IMR-90 (cell line): ENCODE data around the gene KCNQ2. TPM values are rescaled to one million over a fixed set of nuclear protein-coding genes. Genes with fewer than 3 reads are reported as not detected.

ENCODE experiments used
- ATAC-seq: fragments of 200-7000 bp; cut with Tn5 transposase; 2 replicates; pipeline ENCODE4 v1.9.1; 2020; ENCODE audit warnings: low read depth, mild to moderate bottlenecking, moderate library complexity
- BruUV-seq: library from RNA; stranded (reverse); fragments of 400-500 nt; replicated peaks from 2 replicates; lab custom pipeline; 2021; lab: Mats Ljungman, UMichigan
- CTCF ChIA-PET: fragments of 300-600 bp; formaldehyde crosslinking; extraction: SDS; loops from one replicate; lab custom pipeline; 2021; ENCODE audit warnings: antibody characterized with exemption; lab: Yijun Ruan, JAX
- POLR2A ChIA-PET: fragments of 300-600 bp; sonication (Branson Sonifier 250); formaldehyde crosslinking; loops from one replicate; lab custom pipeline; 2022; ENCODE audit warnings: antibody characterized with exemption; ENCODE audit not compliant: unreplicated experiment; lab: Charles Lee
- DNase-seq: peaks from one replicate; pipeline ENCODE4 v3.0.0; 2013
- H2AFZ ChIP-seq: replicated peaks from 2 replicates; pipeline ENCODE3; 2013; ENCODE audit warnings: low read length, mild to moderate bottlenecking; ENCODE audit not compliant: poor library complexity
- H2AK5ac ChIP-seq: 2 replicates; pipeline ENCODE4 v1.6.1; 2013; ENCODE audit warnings: low read depth, low read length, inconsistent platforms
- H2AK9ac ChIP-seq: replicated peaks from 2 replicates; pipeline ENCODE3; 2013; ENCODE audit warnings: mild to moderate bottlenecking, low read depth, low read length, moderate library complexity; ENCODE audit not compliant: poor library complexity
- H2BK120ac ChIP-seq: 2 replicates; pipeline ENCODE4 v1.6.1; 2013; ENCODE audit warnings: low read depth, low read length, inconsistent platforms
- H2BK15ac ChIP-seq: 3 replicates; pipeline ENCODE4 v1.6.1; 2013; ENCODE audit warnings: low read depth, low read length, inconsistent platforms
- H2BK20ac ChIP-seq: 2 replicates; pipeline ENCODE4 v1.6.1; 2013; ENCODE audit warnings: low read depth, mild to moderate bottlenecking, inconsistent platforms, low read length, moderate library complexity
- H2BK5ac ChIP-seq: 2 replicates; pipeline ENCODE4 v1.6.1; 2013; ENCODE audit warnings: mild to moderate bottlenecking, low read depth, low read length, inconsistent platforms; ENCODE audit not compliant: poor library complexity, severe bottlenecking
- H3K14ac ChIP-seq: replicated peaks from 2 replicates; pipeline ENCODE4 v1.6.1; 2013; ENCODE audit warnings: low read depth, low read length, inconsistent platforms
- H3K18ac ChIP-seq: 2 replicates; pipeline ENCODE4 v1.6.1; 2013; ENCODE audit warnings: low read depth, low read length, control low read depth
- H3K23ac ChIP-seq: 2 replicates; pipeline ENCODE4 v1.6.1; 2013; ENCODE audit warnings: low read depth, low read length, inconsistent platforms
- H3K27ac ChIP-seq: 2 replicates; pipeline ENCODE4 v1.5.1; 2013; ENCODE audit warnings: mild to moderate bottlenecking, control low read depth, low read length; ENCODE audit not compliant: insufficient read depth
- H3K27me3 ChIP-seq: 2 replicates; pipeline ENCODE4 v1.6.1; 2013; ENCODE audit warnings: low read length; ENCODE audit not compliant: control insufficient read depth, insufficient read depth
- H3K36me3 ChIP-seq: 2 replicates; pipeline ENCODE4 v1.6.1; 2013; ENCODE audit warnings: low read length, mixed read lengths; ENCODE audit not compliant: control insufficient read depth, insufficient read depth
- H3K4ac ChIP-seq: 2 replicates; pipeline ENCODE4 v1.6.1; 2013; ENCODE audit warnings: low read depth, low read length, inconsistent platforms
- H3K4me1 ChIP-seq: 2 replicates; pipeline ENCODE4 v1.6.1; 2013; ENCODE audit warnings: low read length, mixed read lengths; ENCODE audit not compliant: control insufficient read depth, insufficient read depth
- H3K4me2 ChIP-seq: 2 replicates; pipeline ENCODE4 v1.6.1; 2013; ENCODE audit warnings: low read depth, mild to moderate bottlenecking, control low read depth, low read length, moderate library complexity
- H3K4me3 ChIP-seq: 2 replicates; pipeline ENCODE4 v1.5.1; 2013; ENCODE audit warnings: low read depth, mild to moderate bottlenecking, control low read depth, low read length, moderate library complexity; ENCODE audit not compliant: insufficient read depth
- H3K56ac ChIP-seq: 2 replicates; pipeline ENCODE4 v1.6.1; 2013; ENCODE audit warnings: low read length, inconsistent platforms; ENCODE audit not compliant: insufficient read depth; ENCODE audit errors: extremely low read depth
- H3K79me1 ChIP-seq, 2 experiments: 2 replicates each; pipeline ENCODE4 v1.6.1; 2013; ENCODE audit warnings: low read length in 2 of 2, inconsistent platforms in 1 of 2, low read depth in 1 of 2
- H3K9ac ChIP-seq: 2 replicates; pipeline ENCODE4 v1.6.1; 2013; ENCODE audit warnings: low read depth, low read length, control low read depth
- H3K9me1 ChIP-seq: 2 replicates; pipeline ENCODE4 v1.6.1; 2013; ENCODE audit warnings: low read length, inconsistent platforms; ENCODE audit not compliant: insufficient read depth
- H3K9me3 ChIP-seq: 2 replicates; pipeline ENCODE4 v1.6.1; 2013; ENCODE audit warnings: low read length; ENCODE audit not compliant: control insufficient read depth, insufficient read depth
- H4K20me1 ChIP-seq: 2 replicates; pipeline ENCODE4 v1.6.1; 2013; ENCODE audit warnings: low read length, inconsistent platforms; ENCODE audit not compliant: insufficient read depth
- H4K5ac ChIP-seq: 2 replicates; pipeline ENCODE4 v1.6.1; 2013; ENCODE audit warnings: mild to moderate bottlenecking, low read depth, low read length, control low read depth
- H4K8ac ChIP-seq, 2 experiments: 2 replicates each; pipeline ENCODE4 v1.6.1; 2013; ENCODE audit warnings: low read depth in 2 of 2, low read length in 2 of 2, control low read depth in 1 of 2, inconsistent platforms in 1 of 2
- H4K91ac ChIP-seq: 2 replicates; pipeline ENCODE4 v1.6.1; 2013; ENCODE audit warnings: low read depth, low read length, inconsistent platforms; ENCODE audit not compliant: insufficient read depth
- BHLHE40 ChIP-seq: fragments of 150-350 bp; IDR thresholded peaks from 2 replicates; pipeline ENCODE4 v1.6.1; 2016; ENCODE audit warnings: mild to moderate bottlenecking, low read depth, low read length
- CEBPB ChIP-seq: IDR thresholded peaks from 2 replicates; pipeline ENCODE4 v1.6.1; 2012; ENCODE audit warnings: low read depth, low read length, improper control_type of control experiment
- FOS ChIP-seq: fragments of 150-350 bp; IDR thresholded peaks from 2 replicates; pipeline ENCODE4 v1.6.1; 2016; ENCODE audit warnings: low read depth, low read length
- MAFK ChIP-seq: IDR thresholded peaks from 2 replicates; pipeline ENCODE4 v1.6.1; 2012; ENCODE audit warnings: low read depth, low read length, improper control_type of control experiment
- MAZ ChIP-seq: IDR thresholded peaks from 2 replicates; pipeline ENCODE4 v1.6.1; 2012; ENCODE audit warnings: low read depth, mild to moderate bottlenecking, low read length, improper control_type of control experiment, moderate library complexity, borderline replicate concordance
- MXI1 ChIP-seq: IDR thresholded peaks from 2 replicates; pipeline ENCODE4 v1.6.1; 2012; ENCODE audit warnings: low read depth, mild to moderate bottlenecking, low read length, moderate library complexity, borderline replicate concordance
- NFE2L2 ChIP-seq: fragments of 150-350 bp; IDR thresholded peaks from 2 replicates; pipeline ENCODE4 v1.6.1; 2016; ENCODE audit warnings: low read depth, mild to moderate bottlenecking, low read length
- POLR2A ChIP-seq: IDR thresholded peaks from 2 replicates; pipeline ENCODE4 v1.6.1; 2012; ENCODE audit warnings: mild to moderate bottlenecking, low read depth, low read length
- RCOR1 ChIP-seq: IDR thresholded peaks from 2 replicates; pipeline ENCODE4 v1.6.1; 2012; ENCODE audit warnings: mild to moderate bottlenecking, low read length, improper control_type of control experiment; ENCODE audit not compliant: insufficient replicate concordance
- RFX5 ChIP-seq: IDR thresholded peaks from 2 replicates; pipeline ENCODE4 v1.8.0; 2012; ENCODE audit warnings: low read depth, mild to moderate bottlenecking, low read length, moderate library complexity
- WGBS, 2 experiments: methylation state at CpG; one replicate each; pipeline versions ENCODE4 v1.1.5 to v1.1.7; 2013; ENCODE audit warnings: missing lambda C conversion rate in 2 of 2; ENCODE audit not compliant: insufficient read length in 1 of 2; ENCODE audit errors: extremely low coverage in 2 of 2; 5-methylcytosine and 5-hydroxymethylcytosine counted together
- dilution Hi-C: fragments of 300-500 bp; cut with HindIII; formaldehyde crosslinking; loops from one replicate; pipeline ENCODE4 v1.14.3; 2018; ENCODE audit warnings: low sequenced_read_pairs; ENCODE audit not compliant: unreplicated experiment
- in situ Hi-C: fragments of 300-500 bp; cut with MboI; formaldehyde crosslinking; loops from 3 replicates; pipeline ENCODE4 v1.14.3; 2019; ENCODE audit warnings: low sequenced_read_pairs, inconsistent platforms, mixed read lengths
- intact Hi-C: fragments of 100-400 bp; cut with micrococcal nuclease; formaldehyde crosslinking; loops from 2 replicates; pipeline ENCODE4 v1.10.0; 2022
- polyA plus RNA-seq, 3 experiments: library from polyadenylated mRNA; depleted of rRNA; stranded (reverse); fragments of >200 nt; gene quantifications; 2 replicates each; pipeline ENCODE4 v1.2.3, GENCODE V29; 2012; ENCODE audit warnings: low replicate concordance in 1 of 3
- total RNA-seq: library from RNA; depleted of rRNA; stranded (reverse); fragments of >200 nt; gene quantifications from 2 replicates; pipeline ENCODE4 v1.2.3, GENCODE V29; 2012
- TF ChIP-seq, protein P1 (sequence below): fragments of 150-350 bp; IDR thresholded peaks from 2 replicates; pipeline ENCODE4 v1.6.1; 2017; ENCODE audit warnings: mild to moderate bottlenecking, antibody characterized with exemption, low read length, low read depth
- TF ChIP-seq, protein P2 (sequence below): conservative IDR thresholded peaks from 2 replicates; pipeline ENCODE4 v1.5.1; 2012; ENCODE audit warnings: mild to moderate bottlenecking, low read depth, low read length, improper control_type of control experiment

KCNQ2 gene
- total and polyA plus RNA-seq, 2 of the 4 experiments (the other 2 are of a cell fraction) = 0.02 TPM; not detected in 1

DNA sequence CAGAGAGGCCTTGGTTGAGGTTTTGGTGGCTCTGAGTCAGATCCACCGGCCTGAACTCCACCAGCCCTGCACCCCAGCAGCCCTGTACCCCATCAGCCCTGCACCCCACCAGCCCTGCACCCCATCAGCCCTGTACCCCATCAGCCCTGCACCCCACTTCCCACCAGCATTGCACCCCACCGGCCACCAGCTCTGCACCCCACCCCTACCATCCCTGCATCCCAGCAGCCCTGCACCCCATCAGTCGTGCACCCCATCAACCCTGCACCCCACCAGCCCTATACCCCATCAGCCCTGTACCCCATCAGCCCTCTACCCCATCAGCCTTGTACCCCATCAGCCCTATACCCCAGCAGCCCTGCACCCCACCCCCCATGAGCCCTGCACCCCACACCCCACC lies 97.0 kb downstream of the KCNQ2 start:
- H2BK20ac ChIP-seq = no peak overlapping the region
- 0 out of 2 replicates have a peak, but pooled peaks cover 1% of the 10 kb centered on the region for H3K9me3 ChIP-seq
- CTCF ChIA-PET = no interaction called here
- no peak overlapping the region for H3K4ac ChIP-seq
- H2AFZ ChIP-seq = no peak overlapping the region
- H3K14ac ChIP-seq = no peak overlapping the region
- H2BK120ac ChIP-seq = no peak overlapping the region
- no peak overlapping the region for H4K91ac ChIP-seq
- H4K8ac ChIP-seq = no peak overlapping the region
- H3K23ac ChIP-seq = no peak overlapping the region
- WGBS, 2 experiments = 40% methylated on average over 2 of the region's 3 CpGs; no CpG with 5 or more reads in 1 of the 2 experiments
- H4K20me1 ChIP-seq = no peaks in the 10 kb centered on the region; the same call in 1 of the 2 replicates
- TF ChIP-seq BHLHE40 (no peak), MAZ (no peak), MAFK (no peak), RCOR1 (no peak), CEBPB (no peak), FOS (no peak), RFX5 (no peak), NFE2L2 (no peak), POLR2A (no peak), MXI1 (no peak)
- TF ChIP-seq, protein P1, sequence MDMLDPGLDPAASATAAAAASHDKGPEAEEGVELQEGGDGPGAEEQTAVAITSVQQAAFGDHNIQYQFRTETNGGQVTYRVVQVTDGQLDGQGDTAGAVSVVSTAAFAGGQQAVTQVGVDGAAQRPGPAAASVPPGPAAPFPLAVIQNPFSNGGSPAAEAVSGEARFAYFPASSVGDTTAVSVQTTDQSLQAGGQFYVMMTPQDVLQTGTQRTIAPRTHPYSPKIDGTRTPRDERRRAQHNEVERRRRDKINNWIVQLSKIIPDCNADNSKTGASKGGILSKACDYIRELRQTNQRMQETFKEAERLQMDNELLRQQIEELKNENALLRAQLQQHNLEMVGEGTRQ = no peak
- TF ChIP-seq, protein P2, sequence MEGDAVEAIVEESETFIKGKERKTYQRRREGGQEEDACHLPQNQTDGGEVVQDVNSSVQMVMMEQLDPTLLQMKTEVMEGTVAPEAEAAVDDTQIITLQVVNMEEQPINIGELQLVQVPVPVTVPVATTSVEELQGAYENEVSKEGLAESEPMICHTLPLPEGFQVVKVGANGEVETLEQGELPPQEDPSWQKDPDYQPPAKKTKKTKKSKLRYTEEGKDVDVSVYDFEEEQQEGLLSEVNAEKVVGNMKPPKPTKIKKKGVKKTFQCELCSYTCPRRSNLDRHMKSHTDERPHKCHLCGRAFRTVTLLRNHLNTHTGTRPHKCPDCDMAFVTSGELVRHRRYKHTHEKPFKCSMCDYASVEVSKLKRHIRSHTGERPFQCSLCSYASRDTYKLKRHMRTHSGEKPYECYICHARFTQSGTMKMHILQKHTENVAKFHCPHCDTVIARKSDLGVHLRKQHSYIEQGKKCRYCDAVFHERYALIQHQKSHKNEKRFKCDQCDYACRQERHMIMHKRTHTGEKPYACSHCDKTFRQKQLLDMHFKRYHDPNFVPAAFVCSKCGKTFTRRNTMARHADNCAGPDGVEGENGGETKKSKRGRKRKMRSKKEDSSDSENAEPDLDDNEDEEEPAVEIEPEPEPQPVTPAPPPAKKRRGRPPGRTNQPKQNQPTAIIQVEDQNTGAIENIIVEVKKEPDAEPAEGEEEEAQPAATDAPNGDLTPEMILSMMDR = no peak
- H2BK5ac ChIP-seq = no peak overlapping the region
- no peak overlapping the region for H3K4me2 ChIP-seq
- no peak for ATAC-seq
- no peaks in the 10 kb centered on the region for H3K79me1 ChIP-seq
- no peak overlapping the region for H2AK9ac ChIP-seq
- H3K18ac ChIP-seq = no peak overlapping the region
- H3K9ac ChIP-seq = no peak overlapping the region
- no peaks in the 10 kb centered on the region for H3K4me1 ChIP-seq
- H3K27me3 ChIP-seq = peaks cover 59% of the 10 kb centered on the region
- in situ Hi-C loops (no loop called here), intact Hi-C loops (no loop called here), dilution Hi-C loops (no loop called here)
- H2AK5ac ChIP-seq = no peak overlapping the region
- no TSS peak for BruUV-seq
- no peaks in the 10 kb centered on the region for H3K9me1 ChIP-seq
- no peak overlapping the region for H4K5ac ChIP-seq
- DNase-seq = no peak
- no peak overlapping the region for H3K56ac ChIP-seq
- no peak overlapping the region for H2BK15ac ChIP-seq
- H3K27ac ChIP-seq = no peak overlapping the region
- POLR2A ChIA-PET = no interaction called here
- H3K4me3 ChIP-seq = no peak overlapping the region
- no peaks in the 10 kb centered on the region for H3K36me3 ChIP-seq
